ENCODE data around the gene PSMD14.
"Not testable (repeated sequence)": the region's sequence is repeated elsewhere in the genome, so short reads cannot be mapped to it uniquely, and the experiment has no call there.

- TF ChIP-seq YY1 (IDR thresholded peaks at IDR 0.05; ENCODE audit: insufficient read depth, insufficient read length); ZNF274 (IDR thresholded peaks at IDR 0.05; ENCODE audit: low read depth, low read length): not testable (repeated sequence)
These were observed 52.0 kb downstream of the PSMD14 start for GRCh38 chr2:161360095-161360654.

Measured in NT2/D1 (cell line).